HG03354 (cell line): ENCODE results near the gene FOXK1.
A peak's percentile ranks its signal among the peaks of the same experiment; 100 is the strongest.
"Not testable (repeated sequence)": the region's sequence is repeated elsewhere in the genome, so short reads cannot be mapped to it uniquely, and the experiment has no call there.

Experiments
- ATAC-seq: cut with Tn5 transposase; IDR thresholded peaks from one replicate; pipeline ENCODE4 v1.9.1; 2021; ENCODE audit warnings: mild to moderate bottlenecking; ENCODE audit not compliant: unreplicated experiment, poor library complexity, severe bottlenecking

The FOXK1 gene

DNA sequence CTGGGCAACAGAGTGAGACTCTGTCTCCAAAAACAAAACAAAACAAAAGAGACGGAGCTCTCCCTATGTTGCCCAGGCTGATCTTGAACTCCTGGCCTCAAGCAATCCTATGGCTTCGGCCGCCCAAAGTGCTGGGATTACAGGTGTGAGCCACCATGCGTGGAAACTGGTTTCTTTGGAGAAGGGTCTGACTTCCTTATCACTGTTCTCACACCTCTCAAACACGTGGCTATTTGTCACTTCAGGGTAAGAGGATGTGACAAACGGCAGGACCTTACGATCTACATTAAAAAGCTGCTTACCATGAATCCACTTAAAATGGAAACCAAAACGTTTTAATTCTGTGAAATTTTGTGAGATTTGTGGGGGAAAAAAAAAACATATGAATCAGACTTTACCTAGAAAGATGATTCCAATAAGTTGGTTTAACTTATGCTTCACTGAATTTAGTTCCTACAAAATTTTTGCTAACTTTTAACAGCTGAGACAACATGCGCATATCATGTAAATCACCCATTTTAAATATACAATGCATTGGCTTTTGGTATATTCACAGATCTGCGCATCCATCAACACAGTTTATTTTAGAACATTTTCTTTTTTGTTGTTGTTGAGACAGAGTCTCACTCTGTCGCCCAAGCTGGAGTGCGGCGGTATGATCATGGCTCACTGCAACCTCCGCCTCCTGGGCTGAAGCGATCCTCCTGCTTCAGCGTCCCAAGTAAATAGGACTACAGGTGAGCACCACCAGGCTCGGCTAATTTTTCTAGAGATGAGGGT, 18.7 kb upstream of the FOXK1 start:
- no peak for ATAC-seq

DNA sequence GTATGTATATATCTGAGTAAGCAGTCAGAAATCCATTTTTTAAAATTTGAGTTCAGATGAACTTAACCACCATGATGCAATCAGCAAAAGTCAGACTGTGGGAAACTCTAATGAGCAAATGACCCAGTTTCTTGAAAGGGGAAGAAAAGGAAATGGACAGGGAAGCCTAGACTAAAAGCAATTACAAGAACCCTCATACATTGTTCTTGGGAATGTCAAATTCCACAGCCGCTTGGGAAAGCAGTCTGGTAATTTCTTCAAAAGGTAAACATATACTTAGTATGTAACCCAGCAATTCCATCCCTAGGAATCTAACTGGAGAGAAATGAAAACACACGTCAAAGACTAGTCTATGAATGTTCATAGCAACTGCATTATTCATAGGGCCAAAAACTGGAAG, 16.4 kb upstream of the FOXK1 start:
- no peak for ATAC-seq

DNA sequence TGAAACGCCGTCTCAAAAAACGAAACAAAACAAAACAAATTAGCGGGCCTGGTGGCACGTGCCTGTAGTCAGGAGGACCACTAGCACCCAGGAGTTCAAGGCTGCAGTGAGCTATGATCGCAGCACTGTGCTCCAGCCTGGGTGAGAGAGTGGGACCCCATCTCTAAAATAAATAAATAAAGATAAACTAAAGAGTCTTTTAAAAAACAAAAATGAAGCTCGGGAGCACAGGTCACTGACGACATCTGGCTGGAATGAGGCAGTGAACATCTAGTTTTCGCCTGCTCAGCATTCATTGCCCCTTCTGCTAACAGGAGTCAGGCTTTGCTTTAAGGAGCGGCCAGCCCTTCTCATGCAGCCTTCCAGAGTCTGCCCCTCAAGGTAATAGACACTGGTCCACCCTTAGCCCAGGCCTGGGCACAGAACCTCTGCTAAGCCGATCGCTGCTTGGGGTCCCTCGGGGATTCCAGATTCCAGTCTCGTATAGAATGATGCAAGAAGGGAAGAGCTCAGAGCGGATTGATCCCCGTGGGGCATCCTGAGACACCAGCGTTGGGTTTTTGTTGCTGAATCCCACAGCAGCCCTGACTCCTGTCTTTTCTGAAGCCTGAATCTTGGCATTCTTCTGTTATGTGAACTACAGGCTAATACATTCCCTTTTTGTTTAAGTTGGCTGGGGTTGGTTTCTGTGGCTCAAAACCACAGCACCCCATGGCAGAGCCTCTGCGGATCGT, 14.2 kb upstream of the FOXK1 start:
- ATAC-seq = no peak

DNA sequence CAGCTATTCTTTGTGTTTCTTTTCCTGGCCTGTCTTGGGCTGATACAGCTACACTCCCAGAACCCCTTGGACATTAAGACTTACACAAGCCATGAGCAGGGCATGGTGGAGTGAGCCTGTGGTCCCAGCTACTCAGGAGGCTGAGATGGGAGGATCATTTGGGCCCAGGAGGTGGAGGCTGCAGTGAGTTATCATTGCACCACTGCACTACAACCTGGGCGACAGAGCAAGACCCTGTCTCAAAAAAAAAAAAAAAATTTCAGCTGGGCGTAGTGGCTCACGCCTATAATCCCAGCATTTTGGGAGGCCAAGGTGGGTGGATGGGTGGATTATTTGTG, 13.6 kb upstream of the FOXK1 start:
- ATAC-seq = no peak

DNA sequence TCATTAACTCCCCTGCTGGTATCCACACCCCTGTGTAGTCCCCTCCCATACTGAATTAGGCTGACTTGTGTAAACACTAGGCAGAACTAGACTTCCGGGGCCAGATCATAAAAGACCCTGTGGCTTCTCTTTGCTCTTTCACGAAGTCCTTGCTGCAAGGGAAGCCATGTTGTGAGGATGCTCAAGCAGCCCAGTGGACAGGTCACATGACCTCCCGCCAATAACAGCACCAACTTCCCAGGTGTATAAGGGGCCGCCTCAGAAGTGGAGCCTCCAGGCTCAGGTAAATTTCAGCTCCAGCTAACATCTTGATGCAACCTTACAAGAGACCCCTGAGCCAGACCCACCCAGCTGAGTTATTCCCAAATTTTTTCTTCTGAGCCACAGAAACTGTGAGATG, 11.3 kb upstream of the FOXK1 start:
- ATAC-seq = no peak

DNA sequence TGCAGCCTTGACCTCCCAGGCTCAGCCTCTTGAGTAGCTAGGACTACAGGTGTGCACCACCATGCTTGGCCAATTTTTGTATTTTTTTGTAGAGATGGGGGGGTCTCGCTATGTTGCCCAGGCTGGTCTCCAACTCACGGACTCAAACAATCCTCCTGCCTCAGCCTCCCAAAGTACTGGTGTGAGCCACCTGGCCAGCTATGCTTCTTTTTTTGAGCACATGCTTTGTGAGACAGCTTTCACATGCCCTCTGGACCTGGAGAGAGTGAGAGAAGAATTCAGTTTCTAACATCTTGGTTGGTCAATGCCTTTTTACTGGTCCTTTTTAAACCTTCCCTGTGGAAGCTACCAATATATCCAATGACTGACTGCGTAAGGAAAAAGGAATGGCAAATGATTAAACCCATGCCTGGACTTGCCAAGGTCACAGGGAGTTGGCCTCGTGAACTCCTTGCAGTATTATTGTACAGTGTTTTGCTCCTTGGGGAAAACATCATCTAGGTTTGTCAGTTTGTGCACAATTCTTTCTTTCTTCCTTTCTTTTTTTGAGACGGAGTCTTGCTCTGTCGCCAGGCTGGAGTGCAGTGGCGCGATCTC, 6.2 kb upstream of the FOXK1 start:
- no peak for ATAC-seq

DNA sequence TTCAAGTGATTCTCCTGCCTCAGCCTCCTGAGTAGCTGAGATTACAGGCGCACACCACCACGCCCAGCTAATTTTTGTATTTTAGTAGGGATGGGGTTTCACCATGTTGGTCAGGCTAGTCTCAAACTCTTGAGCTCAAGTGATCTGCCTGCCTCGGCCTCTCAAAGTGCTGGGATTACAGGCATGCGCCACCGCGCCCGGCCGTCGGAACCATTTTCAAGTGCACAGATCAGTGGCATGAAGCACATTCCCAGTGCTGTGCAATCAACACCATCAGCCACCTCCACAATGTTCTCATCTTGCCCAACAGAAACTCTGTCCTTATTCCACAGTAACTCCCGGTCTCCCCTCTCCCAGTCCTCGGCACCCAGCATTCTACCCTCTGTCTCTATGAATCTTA, 4.6 kb upstream of the FOXK1 start:
- not testable (repeated sequence) for ATAC-seq

DNA sequence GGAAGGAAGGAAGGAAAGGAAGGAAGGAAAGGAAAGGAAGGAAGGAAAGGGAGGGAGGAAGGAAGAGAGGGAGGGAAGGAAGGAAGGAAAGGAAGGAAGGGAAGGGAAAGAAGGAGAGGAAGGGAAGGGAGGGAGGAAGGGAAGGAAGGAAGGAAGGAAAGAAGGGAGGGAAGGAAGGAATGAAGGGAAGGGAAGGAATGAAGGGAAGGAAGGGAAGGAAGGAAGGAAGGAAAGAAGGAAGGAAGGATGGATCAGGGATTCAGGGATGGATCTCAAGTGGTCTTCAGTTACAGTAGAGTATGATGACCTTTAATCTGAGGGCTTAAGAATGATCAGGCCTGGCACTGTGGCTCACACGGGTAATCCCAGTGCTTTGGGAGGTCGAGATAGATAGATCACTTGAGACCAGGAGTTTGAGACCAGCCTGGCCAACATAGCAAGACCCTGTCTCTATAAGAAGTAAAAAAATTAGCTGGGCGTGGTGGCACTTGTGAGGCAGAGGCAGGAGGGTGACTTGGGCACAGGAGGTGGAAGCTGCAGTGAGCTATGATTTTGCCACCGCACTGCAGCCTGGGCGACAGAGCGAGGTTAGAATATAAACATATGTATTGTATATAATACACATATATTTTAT, 760 bp upstream of the FOXK1 start:
- ATAC-seq = peak; percentile 2

DNA sequence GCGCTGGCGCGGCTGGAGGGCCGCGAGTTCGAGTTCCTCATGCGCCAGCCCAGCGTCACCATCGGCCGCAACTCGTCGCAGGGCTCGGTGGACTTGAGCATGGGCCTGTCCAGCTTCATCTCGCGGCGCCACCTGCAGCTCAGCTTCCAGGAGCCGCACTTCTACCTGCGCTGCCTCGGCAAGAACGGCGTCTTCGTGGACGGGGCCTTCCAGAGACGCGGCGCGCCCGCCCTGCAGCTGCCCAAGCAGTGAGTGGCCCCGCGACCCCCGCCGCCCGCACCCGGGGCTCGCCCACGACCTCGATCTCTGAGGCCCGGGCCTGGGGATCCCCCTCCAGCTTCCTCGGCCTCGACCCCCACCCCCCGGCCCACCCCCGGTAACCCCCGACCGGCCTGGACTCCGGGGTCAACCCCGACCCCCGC, 537 bp downstream of the FOXK1 start:
- peak; percentile 40 for ATAC-seq

DNA sequence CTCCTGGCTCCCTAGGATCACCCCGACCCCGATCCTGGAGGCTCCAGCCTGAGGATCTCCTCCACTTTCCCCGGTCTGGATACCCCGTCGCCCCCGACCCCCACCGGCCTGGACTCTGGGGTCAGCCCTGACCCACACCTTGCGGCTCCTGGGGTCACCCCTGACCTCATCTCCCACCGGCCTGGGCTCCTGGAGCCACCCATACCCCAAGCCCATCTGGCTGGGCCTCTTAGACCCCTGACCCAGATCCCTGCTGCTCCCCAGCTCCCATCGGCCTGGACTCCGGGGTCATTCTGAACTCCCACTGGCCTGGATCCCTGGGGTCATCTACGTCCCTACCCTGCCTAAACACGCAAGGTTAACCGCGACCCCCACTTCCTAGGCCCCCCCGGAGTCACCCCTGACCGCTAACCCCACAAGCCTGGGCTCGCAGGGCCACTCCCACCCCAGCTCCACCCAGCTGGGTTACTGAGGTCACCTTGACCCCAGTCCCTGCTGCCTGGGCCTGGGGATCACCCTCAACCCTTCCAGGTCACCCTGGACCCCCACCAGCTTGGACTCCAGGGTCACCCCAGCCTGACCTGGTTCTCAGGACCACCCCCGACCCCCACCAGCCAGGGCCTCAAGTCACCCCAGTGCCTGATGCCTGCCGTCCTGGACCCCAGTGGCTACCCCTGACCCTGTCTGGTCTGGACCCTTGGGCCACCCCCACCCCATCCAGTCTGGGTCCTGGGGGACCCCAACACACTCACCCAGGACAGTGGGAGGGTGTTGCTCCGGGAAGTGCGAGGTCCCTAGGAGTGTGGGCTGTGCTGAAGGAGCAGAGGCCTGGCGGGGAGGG, 1.2 kb downstream of the FOXK1 start:
- ATAC-seq = no peak

DNA sequence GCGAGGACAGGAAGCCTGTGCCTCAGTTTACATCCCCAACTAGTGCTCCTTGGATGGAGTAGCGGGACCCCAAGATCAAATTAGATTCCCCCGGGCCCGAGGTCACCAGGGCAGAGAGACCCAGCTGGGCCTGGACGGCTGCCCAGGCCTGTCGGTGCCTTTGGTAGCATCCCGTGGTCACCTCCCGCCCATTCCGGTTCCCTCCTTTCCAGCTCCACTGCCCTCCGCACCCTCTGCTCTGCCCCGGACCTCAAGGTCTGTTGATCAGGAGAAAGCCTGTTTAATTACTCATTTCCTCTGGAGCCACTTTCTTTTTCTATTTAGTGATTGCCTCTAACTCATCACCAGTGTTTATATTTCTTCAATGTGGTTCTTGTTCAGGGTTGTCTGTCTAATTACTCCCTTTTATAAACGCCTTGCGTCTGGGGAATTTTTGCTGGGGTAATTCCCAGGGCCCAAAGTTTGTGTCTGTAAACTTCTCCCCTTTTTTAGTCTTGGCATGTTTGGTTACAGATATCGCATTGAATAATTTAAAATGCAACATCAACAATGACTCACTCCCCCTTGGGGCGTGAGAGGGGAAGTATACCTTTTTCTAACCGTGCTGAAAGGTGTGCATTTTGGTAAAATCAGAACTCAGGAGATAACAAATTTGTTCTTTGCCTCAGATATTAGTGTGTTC, 1.9 kb downstream of the FOXK1 start:
- peak; percentile 28 for ATAC-seq

DNA sequence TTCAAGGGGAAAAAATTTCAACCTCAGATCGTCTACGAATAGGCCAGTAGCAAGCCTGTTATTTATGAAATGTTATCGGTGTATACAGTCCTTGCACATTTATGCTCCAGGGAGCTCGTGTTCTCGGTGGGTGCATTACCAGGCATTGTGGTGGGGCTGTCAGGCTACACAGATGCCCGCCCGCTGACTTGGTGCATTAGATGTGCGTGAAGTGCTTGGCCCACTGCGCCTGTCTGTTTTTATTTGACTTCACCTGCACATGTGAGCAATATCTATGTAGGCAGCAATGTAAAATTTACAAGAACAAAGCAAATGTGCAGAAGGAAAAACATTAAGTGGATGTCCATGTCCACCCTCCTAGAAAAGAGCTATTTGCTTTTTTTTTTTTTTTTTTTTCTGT, 2.8 kb downstream of the FOXK1 start:
- no peak for ATAC-seq

DNA sequence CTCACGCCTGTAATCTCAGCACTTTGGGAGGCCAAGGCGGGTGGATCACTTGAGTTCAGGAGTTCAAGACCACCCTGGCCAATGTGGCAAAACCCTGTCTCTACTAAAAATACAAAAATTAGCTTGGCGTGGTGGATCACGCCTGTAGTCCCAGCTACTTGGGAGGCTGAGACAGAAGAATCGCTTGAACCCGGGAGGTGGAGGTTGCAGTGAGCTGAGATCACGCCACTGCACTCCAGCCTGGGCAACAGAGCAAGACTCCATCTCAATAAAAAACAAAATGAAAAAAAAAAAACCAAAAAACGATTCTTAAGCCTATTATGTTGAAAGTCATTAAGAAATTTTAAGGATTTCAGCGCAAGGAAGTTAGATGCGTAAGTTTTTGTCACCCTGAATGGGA, 3.6 kb downstream of the FOXK1 start:
- ATAC-seq = not testable (repeated sequence)

DNA sequence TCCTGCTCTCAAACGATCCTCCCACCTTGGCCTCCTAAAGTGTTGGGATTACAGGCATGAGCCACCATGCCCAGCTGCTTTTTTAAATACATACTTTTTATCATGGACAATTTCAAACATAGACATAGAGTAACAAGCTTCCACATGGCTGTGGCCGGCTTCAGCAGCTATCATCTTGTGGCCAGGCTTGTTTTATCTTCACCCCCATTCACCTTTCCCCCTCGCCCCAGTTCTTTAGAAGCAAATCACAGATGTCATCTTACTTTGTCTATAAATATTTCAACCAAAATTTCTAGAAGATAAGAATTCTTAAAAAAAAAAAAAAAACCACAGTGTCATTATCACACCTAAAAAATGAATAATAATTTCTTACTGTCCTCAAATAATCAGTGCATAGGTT, 5.9 kb downstream of the FOXK1 start:
- ATAC-seq = no peak

DNA sequence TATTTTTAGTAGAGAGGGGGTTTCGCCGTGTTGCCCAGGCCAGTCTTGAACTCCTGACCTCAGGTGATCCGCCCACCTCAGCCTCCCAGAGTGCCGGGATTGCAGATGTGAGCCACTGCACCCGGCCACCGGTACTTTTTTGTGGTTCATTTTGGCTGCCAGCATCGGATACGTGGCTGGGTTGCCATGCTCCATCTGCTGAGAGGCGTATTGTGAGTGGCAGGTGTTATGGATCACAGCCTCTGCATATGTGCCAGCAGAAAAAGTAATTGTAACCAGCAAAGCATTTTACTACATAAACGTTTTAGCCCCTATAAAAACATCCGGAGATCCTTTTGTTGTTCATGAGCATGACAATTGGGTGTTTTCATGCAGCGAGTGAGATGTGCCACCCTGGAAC, 7.1 kb downstream of the FOXK1 start:
- no peak for ATAC-seq

DNA sequence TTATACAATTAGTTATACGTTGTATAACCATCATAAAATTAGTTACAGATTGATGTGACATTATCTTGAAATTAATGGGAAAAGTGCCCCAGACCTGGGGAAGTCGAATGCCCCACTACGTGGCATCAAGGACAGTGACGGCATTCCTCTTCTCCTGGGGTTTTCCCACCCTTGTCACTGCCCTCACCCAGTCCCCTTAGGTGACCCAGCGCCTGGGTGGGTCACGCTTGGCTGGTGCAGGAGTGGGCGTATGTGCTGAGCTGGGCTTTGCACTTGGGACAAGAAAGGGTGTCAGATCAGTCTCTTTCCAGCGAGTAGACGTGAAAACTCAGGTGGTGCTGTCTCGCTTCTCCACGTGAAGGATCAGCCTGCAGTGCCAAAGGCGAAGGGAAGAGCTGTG, 7.6 kb downstream of the FOXK1 start:
- ATAC-seq = no peak

DNA sequence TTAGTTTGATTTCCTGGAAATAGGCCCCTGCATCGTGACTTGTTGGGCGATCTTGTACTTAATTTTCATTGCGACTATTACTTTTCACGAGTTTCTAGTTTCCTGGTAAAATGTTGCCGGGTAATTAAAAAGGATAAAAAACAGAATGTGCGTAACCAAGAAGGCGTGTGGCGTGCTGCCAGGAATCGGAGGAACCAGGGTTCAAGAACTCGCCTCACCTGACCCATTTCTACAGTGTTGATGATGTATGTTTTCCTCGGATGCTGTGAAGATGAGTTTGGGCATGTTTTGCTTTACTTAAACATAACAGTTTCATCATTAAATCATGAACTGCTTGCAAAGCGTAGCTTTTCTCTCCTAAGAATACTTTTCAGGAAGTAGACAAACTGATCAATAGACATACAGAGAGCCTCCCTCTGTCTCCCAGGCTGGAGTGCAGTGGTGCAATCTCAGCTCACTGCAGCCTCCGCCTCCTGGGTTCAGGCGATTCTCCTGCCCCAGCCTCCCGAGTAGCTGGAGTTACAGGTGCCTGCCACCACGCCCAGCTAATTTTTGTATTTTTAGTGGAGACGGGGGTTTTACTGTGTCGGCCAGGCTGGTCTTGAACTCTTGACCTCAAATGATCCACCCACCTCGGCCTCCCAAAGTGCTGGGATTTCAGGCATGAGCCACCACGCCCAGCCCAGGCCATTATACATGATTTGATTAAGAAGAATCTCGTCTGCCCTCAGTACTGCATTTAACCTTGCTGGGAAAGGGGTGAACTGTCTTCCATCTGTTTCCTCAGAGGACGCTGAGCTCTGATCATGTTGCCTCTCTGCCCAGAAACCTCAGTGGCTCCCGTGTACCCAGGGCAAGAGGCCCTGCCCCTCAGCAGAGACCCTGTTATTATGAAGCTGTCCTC, 9.1 kb downstream of the FOXK1 start:
- no peak for ATAC-seq

DNA sequence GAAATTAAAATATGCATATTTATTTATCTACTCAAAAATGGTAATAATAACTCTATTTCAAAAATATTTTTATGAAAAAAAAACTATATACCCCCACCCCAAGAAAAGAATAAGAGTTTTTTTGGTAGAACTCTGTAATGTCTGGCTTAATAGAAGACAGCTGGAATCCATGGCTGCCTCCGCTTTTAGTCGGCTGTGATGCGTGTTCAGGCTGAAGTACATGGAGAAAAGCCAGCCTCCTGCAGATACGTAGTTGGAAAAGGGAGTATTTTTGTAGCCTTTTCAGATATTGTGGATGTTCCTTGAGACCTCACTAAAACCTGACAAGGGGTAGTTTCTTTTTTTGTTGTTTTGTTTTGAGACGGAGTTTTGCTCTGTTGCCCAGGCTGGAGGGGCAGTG, 10.0 kb downstream of the FOXK1 start:
- ATAC-seq = no peak
